GM23338 (cell line): ENCODE data around the gene SOX2. TPM values are rescaled to one million over a fixed set of nuclear protein-coding genes. Genes with fewer than 3 reads are reported as not detected.

Source experiments
- ATAC-seq: fragments of 200-7000 bp; cut with Tn5 transposase; 3 replicates; pipeline ENCODE4 v1.9.1; 2020
- DNase-seq: peaks from one replicate; pipeline ENCODE4 v3.0.0-alpha.2; 2015; ENCODE audit warnings: low spot score
- H2AFZ ChIP-seq: fragments of 200-600 bp; sonication (generic); 2 replicates; pipeline ENCODE4 v1.8.0; 2016; ENCODE audit warnings: antibody characterized with exemption, mild to moderate bottlenecking, moderate library complexity
- H3F3A ChIP-seq: fragments of 200-600 bp; sonication (generic); replicated peaks from 2 replicates; pipeline ENCODE4 v1.8.0; 2017; ENCODE audit warnings: antibody characterized with exemption, mixed run types, low read depth
- H3K27ac ChIP-seq: fragments of 200-600 bp; sonication (generic); 2 replicates; pipeline ENCODE4 v1.6.1; 2016; ENCODE audit warnings: low read depth
- H3K27me3 ChIP-seq: fragments of 200-600 bp; sonication (generic); 2 replicates; pipeline ENCODE4 v1.8.0; 2016; ENCODE audit warnings: mild to moderate bottlenecking, mixed run types, moderate library complexity; ENCODE audit not compliant: insufficient read depth
- H3K36me3 ChIP-seq: fragments of 200-600 bp; sonication (generic); 2 replicates; pipeline ENCODE4 v1.8.0; 2016; ENCODE audit warnings: mild to moderate bottlenecking; ENCODE audit not compliant: insufficient read depth
- H3K4me1 ChIP-seq: fragments of 200-600 bp; sonication (generic); 2 replicates; pipeline ENCODE4 v1.8.0; 2016; ENCODE audit warnings: mild to moderate bottlenecking, moderate library complexity; ENCODE audit not compliant: insufficient read depth
- H3K4me2 ChIP-seq: fragments of 200-600 bp; sonication (generic); 2 replicates; pipeline ENCODE4 v1.7.1; 2017; ENCODE audit warnings: mixed run types
- H3K4me3 ChIP-seq: fragments of 200-600 bp; sonication (generic); 2 replicates; pipeline ENCODE4 v1.6.1; 2016; ENCODE audit warnings: mixed run types
- H3K79me2 ChIP-seq: fragments of 200-600 bp; sonication (generic); replicated peaks from 2 replicates; pipeline ENCODE4 v1.8.0; 2017; ENCODE audit warnings: mild to moderate bottlenecking; ENCODE audit not compliant: insufficient read depth
- H3K9me2 ChIP-seq: fragments of 200-600 bp; sonication (generic); 2 replicates; pipeline ENCODE4 v1.8.0; 2017; ENCODE audit not compliant: insufficient read depth
- H4K20me1 ChIP-seq: fragments of 200-600 bp; sonication (generic); replicated peaks from 2 replicates; pipeline ENCODE4 v1.8.0; 2017; ENCODE audit warnings: mild to moderate bottlenecking; ENCODE audit not compliant: insufficient read depth
- H3K27ac Mint-ChIP-seq: 2 replicates; pipeline ENCODE4 v1.8.0; 2020; ENCODE audit warnings: inconsistent platforms, mild to moderate bottlenecking, moderate library complexity, mixed read lengths
- H3K27me3 Mint-ChIP-seq: 3 replicates; pipeline ENCODE4 v1.8.0; 2022; ENCODE audit warnings: low read depth, mild to moderate bottlenecking, moderate library complexity, mixed read lengths, inconsistent platforms; ENCODE audit not compliant: insufficient read depth, poor library complexity
- H3K36me3 Mint-ChIP-seq: 3 replicates; pipeline ENCODE4 v1.8.0; 2021; ENCODE audit warnings: low read depth, mild to moderate bottlenecking, inconsistent platforms, moderate library complexity, mixed read lengths
- H3K4me1 Mint-ChIP-seq: 3 replicates; pipeline ENCODE4 v1.8.0; 2020; ENCODE audit warnings: mild to moderate bottlenecking, inconsistent platforms, mixed read lengths
- H3K4me3 Mint-ChIP-seq: 3 replicates; pipeline ENCODE4 v1.8.0; 2021; ENCODE audit warnings: moderate library complexity, mild to moderate bottlenecking, inconsistent platforms, mixed read lengths
- H3K9me3 Mint-ChIP-seq: 3 replicates; pipeline ENCODE4 v1.8.0; 2020; ENCODE audit warnings: moderate library complexity, mild to moderate bottlenecking, inconsistent platforms, mixed read lengths
- CREB1 ChIP-seq: fragments of 250-450 bp; sonication (Bioruptor Pico); IDR thresholded peaks from 2 replicates; pipeline ENCODE4 v1.5.0; 2020; ENCODE audit warnings: low read depth, mild to moderate bottlenecking, moderate library complexity
- CTCF ChIP-seq, 2 experiments: fragments of 200-600 bp in 1 of 2; sonication (generic) in 1 of 2; conservative IDR thresholded peaks; 2 replicates each; pipeline versions ENCODE4 v1.5.1 to v1.6.1; 2016 to 2017; ENCODE audit warnings: antibody characterized with exemption in 2 of 2, low read depth in 2 of 2, mild to moderate bottlenecking in 2 of 2, moderate library complexity in 1 of 2
- ETS1 ChIP-seq: IDR thresholded peaks from 2 replicates; pipeline ENCODE4 v1.6.1; 2016; ENCODE audit warnings: antibody characterized with exemption
- EZH2 ChIP-seq: fragments of 200-600 bp; sonication (generic); IDR thresholded peaks from one replicate; pipeline ENCODE4 v1.8.0; 2017; ENCODE audit warnings: antibody characterized with exemption, mild to moderate bottlenecking, low read depth; ENCODE audit not compliant: unreplicated experiment
- EZH2phosphoT487 ChIP-seq: fragments of 200-600 bp; sonication (generic); IDR thresholded peaks from one replicate; pipeline ENCODE4 v1.8.1; 2018; ENCODE audit warnings: antibody characterized with exemption; ENCODE audit not compliant: unreplicated experiment
- JUNB ChIP-seq: IDR thresholded peaks from one replicate; pipeline ENCODE4 v1.6.1; 2016; ENCODE audit warnings: antibody characterized with exemption; ENCODE audit not compliant: unreplicated experiment
- NANOG ChIP-seq: IDR thresholded peaks from 2 replicates; pipeline ENCODE4 v1.6.1; 2016; ENCODE audit warnings: antibody characterized with exemption, borderline replicate concordance
- POLR2AphosphoS5 ChIP-seq: IDR thresholded peaks from 2 replicates; pipeline ENCODE4 v1.6.1; 2016; ENCODE audit warnings: antibody characterized with exemption, low read depth
- REST ChIP-seq: IDR thresholded peaks from one replicate; pipeline ENCODE4 v1.6.1; 2018; ENCODE audit warnings: antibody characterized with exemption; ENCODE audit not compliant: unreplicated experiment
- STAT1 ChIP-seq: IDR thresholded peaks from one replicate; pipeline ENCODE4 v1.6.1; 2016; ENCODE audit warnings: antibody characterized with exemption; ENCODE audit not compliant: unreplicated experiment
- ZNF114 ChIP-seq: fragments of 250-450 bp; sonication (Bioruptor Pico); IDR thresholded peaks from 2 replicates; pipeline ENCODE4 v1.5.0; 2020; ENCODE audit warnings: mild to moderate bottlenecking, moderate library complexity
- ZNF331 ChIP-seq: fragments of 250-450 bp; sonication (Bioruptor Pico); IDR thresholded peaks from 2 replicates; pipeline ENCODE4 v1.5.0; 2020; ENCODE audit warnings: low read depth, mild to moderate bottlenecking, moderate library complexity
- ZNF462 ChIP-seq: fragments of 250-450 bp; sonication (Bioruptor Pico); IDR thresholded peaks from 2 replicates; pipeline ENCODE4 v1.5.0; 2020; ENCODE audit warnings: mild to moderate bottlenecking, moderate library complexity
- polyA plus RNA-seq: library from polyadenylated mRNA; unstranded; fragments of >200 nt; fragmentation: Nextera tagmentation; extraction: Ambion mirVana; gene quantifications from 2 replicates; pipeline ENCODE4 v1.2.1, GENCODE V29; 2016
- total RNA-seq: library from RNA; depleted of rRNA; stranded (reverse); fragments of >200 nt; shearing (Covaris generic); gene quantifications from 2 replicates; pipeline ENCODE4 v1.2.3, GENCODE V29; 2014

Gene SOX2
- total and polyA plus RNA-seq, 2 experiments from 2014 or later: 105 to 228 TPM

GRCh38 chr3:181713280-181713647 is 1.5 kb downstream of the SOX2 start:
- H3K9me3 Mint-ChIP-seq: peaks cover 5% of the 10 kb centered on the region
- no peak overlapping the region for H2AFZ ChIP-seq
- H3K27ac Mint-ChIP-seq: peak overlapping the region; percentile 99
- H3K27me3 ChIP-seq: no peaks in the 10 kb centered on the region
- H3K9me2 ChIP-seq: no peaks in the 10 kb centered on the region
- no peak for DNase-seq
- H3K36me3 Mint-ChIP-seq: peaks cover 45% of the 10 kb centered on the region
- TF ChIP-seq ZNF114 (CRISPR knock-in tag) (no peak), STAT1 (no peak), EZH2 (no peak), REST (no peak), POLR2AphosphoS5 (no peak), JUNB (no peak), ETS1 (no peak), CREB1 (no peak), ZNF462 (CRISPR knock-in tag) (no peak), ZNF331 (no peak), EZH2phosphoT487 (no peak), NANOG (no peak), CTCF (conservative IDR thresholded peaks at IDR 0.05; ENCODE audit: low read depth in 2 of 2) (no peak)
- peak overlapping the region; percentile 68 for H3K4me3 ChIP-seq
- ATAC-seq: no peak
- H3K4me1 ChIP-seq: peaks cover 29% of the 10 kb centered on the region
- H3K4me3 Mint-ChIP-seq: no peak overlapping the region; the same call in 2 of the 3 replicates
- H4K20me1 ChIP-seq: no peaks in the 10 kb centered on the region
- H3F3A ChIP-seq: no peaks in the 10 kb centered on the region; the same call in 1 of the 2 replicates
- peaks cover 34% of the 10 kb centered on the region for H3K4me1 Mint-ChIP-seq
- H3K27me3 Mint-ChIP-seq: peaks cover 20% of the 10 kb centered on the region
- peak overlapping the region; percentile 78 for H3K4me2 ChIP-seq
- peak overlapping the region; percentile 47; the same call in 1 of the 2 replicates for H3K27ac ChIP-seq
- H3K36me3 ChIP-seq: no peaks in the 10 kb centered on the region
- peaks cover 61% of the 10 kb centered on the region for H3K79me2 ChIP-seq
